ENCODE data around the gene HOXB9.
A peak's percentile ranks its signal among the peaks of the same experiment; 100 is the strongest.

HOXB9 gene

GRCh38 chr17:48622857-48623256 is 3.3 kb downstream of the HOXB9 start:
- DNase-seq, result no peak

GRCh38 chr17:48621410-48622392 is 4.5 kb downstream of the HOXB9 start:
- DNase-seq, result no peak

- no peak for DNase-seq
Measured at GRCh38 chr17:48620461-48621139, 5.6 kb downstream of the HOXB9 start.

- DNase-seq, result no peak
Measured at GRCh38 chr17:48619826-48620449, 6.2 kb downstream of the HOXB9 start.

GRCh38 chr17:48618256-48618896 is 7.8 kb downstream of the HOXB9 start:
- DNase-seq, result peak; percentile 76

GRCh38 chr17:48617471-48618255 is 8.5 kb downstream of the HOXB9 start:
- DNase-seq, result no peak

- no peak for DNase-seq
Measured at GRCh38 chr17:48616717-48617470, 9.3 kb downstream of the HOXB9 start.

- DNase-seq, result no peak
Measured at GRCh38 chr17:48615963-48616716, 10.0 kb downstream of the HOXB9 start.

- DNase-seq, result no peak
Measured at GRCh38 chr17:48615047-48615962, 10.9 kb downstream of the HOXB9 start, which contains the start of gene HOXB8. Gene HOXB8 (minus strand): TSS chr17:48615292. CDS start chr17:48614704, 588 bp downstream.

- no peak for DNase-seq
Measured at GRCh38 chr17:48613862-48614694, 12.1 kb downstream of the HOXB9 start.

GRCh38 chr17:48612854-48613691 is 13.1 kb downstream of the HOXB9 start:
- peak; percentile 27 for DNase-seq

GRCh38 chr17:48612456-48612853 is 13.7 kb downstream of the HOXB9 start:
- peak; percentile 42 for DNase-seq

GRCh38 chr17:48611681-48612455 is 14.3 kb downstream of the HOXB9 start:
- DNase-seq, result peak; percentile 71

GRCh38 chr17:48611213-48611612 is 14.9 kb downstream of the HOXB9 start:
- DNase-seq, result no peak

GRCh38 chr17:48610282-48611211 is 15.6 kb downstream of the HOXB9 start, which contains the start of gene HOXB7:
Gene HOXB7 (minus strand): TSS chr17:48611017. CDS start chr17:48610918, 99 bp downstream.
- DNase-seq, result peak; percentile 63
